Brain pericyte (primary cell): Measurements from ENCODE around the gene AP2S1.
"Not testable (repeated sequence)": the region's sequence is repeated elsewhere in the genome, so short reads cannot be mapped to it uniquely, and the experiment has no call there.

Experiments used
- DNase-seq: peaks from one replicate; pipeline ENCODE4 v3.0.0-alpha.2; 2012; ENCODE audit warnings: low read depth, low spot score

AP2S1 gene

GRCh38 chr19:46842791-46843190 is 7.9 kb downstream of the AP2S1 start:
- DNase-seq = no peak

GRCh38 chr19:46841458-46842083 is 9.1 kb downstream of the AP2S1 start:
- no peak for DNase-seq

GRCh38 chr19:46840498-46840942 is 10.1 kb downstream of the AP2S1 start:
- no peak for DNase-seq

DNA sequence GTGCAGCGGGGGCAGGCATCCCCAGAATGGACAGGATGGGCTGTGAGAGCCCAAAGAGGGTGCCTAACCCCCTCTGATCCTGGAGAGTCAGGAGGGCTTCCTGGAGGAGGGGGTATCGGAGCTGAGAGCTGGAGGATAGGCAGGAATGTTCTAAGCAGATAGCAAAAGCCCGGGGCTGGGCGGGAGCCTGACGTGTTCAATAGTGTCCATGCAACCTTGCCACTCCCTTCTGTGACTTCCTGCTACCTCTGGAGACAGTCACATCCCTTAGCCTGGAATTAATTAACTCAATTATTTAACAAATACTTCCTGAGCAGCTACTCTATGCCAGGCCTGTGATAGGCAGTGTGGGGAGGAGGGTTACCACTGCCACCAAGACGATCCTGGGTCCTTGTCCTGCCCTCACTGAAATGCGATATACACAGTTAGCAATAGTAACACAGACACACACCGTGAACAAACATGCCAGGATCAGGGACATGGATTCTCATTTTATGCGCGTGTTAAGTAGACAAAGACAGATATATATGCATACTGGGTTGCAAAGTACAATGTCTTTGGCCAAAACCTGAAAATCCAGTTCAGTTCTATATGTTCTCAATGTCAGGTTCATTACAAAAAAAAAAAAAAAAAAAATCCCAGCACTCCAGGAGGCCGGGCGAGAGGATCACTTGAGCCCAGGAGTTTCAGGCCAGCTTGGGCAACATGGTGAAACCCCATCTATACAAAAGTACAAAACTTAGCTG is 10.7 kb downstream of the AP2S1 start:
- DNase-seq = no peak

GRCh38 chr19:46838160-46838559 is 12.5 kb downstream of the AP2S1 start:
- DNase-seq = no peak

DNA sequence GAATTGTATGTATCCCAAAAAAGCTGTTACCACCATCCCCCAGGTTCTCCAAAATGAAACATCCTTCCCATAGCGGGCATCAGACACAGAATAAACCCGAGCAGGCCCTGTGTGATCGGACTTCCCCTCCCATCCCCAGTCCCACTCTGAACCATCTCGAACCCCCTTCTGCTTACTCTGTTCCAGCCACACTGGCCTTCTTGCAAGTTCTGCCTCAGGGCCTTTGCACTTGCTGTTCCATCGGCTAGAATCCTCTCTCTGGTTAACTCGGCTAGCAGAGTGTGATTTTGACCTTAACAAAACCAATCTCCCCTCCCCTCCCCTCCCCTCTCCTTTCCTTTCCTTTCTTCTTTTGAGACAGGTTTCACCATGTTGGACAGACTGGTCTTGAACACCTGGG is 15.7 kb downstream of the AP2S1 start:
- DNase-seq = no peak

- DNase-seq = no peak
Observed at GRCh38 chr19:46834121-46834520, 16.5 kb downstream of the AP2S1 start.

DNA sequence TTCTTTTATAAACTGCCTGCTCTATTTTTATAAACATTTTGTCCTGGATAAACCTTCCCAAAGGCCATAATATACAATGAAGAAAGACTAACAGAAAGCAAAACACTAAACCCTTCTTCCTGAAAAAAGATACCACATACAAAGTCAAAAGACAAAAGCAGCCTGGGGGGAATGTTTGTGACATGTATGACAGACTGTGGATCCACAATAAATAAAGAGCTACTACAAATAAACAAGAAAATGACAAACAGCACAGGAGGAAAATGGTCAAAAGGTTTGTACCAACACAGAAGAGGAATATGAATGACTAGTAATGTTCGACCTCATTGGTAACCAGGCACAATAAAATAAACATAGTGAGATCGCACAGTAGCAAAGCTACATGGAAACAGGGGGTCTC is 19.8 kb downstream of the AP2S1 start:
- no peak for DNase-seq

DNA sequence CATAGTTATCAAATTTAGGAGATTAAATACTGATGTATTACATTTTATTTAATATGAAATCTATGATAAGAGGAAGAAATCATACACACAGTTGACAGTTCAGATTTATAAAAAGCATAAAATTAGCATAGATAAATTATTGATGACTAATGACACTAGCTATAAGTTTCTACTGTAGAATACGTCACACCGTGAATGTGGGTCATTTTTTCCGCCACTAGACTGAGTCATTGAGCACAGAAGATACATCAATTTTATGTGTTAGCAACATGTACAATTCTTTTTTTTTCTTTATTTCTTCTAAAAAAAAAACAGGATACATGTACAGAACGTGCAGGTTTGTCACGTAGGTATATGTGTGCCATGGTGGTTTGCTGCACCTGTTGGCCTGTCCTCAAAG is 22.2 kb downstream of the AP2S1 start:
- DNase-seq = no peak

GRCh38 chr19:46825731-46826055 is 25.0 kb downstream of the AP2S1 start:
- DNase-seq = no peak

DNA sequence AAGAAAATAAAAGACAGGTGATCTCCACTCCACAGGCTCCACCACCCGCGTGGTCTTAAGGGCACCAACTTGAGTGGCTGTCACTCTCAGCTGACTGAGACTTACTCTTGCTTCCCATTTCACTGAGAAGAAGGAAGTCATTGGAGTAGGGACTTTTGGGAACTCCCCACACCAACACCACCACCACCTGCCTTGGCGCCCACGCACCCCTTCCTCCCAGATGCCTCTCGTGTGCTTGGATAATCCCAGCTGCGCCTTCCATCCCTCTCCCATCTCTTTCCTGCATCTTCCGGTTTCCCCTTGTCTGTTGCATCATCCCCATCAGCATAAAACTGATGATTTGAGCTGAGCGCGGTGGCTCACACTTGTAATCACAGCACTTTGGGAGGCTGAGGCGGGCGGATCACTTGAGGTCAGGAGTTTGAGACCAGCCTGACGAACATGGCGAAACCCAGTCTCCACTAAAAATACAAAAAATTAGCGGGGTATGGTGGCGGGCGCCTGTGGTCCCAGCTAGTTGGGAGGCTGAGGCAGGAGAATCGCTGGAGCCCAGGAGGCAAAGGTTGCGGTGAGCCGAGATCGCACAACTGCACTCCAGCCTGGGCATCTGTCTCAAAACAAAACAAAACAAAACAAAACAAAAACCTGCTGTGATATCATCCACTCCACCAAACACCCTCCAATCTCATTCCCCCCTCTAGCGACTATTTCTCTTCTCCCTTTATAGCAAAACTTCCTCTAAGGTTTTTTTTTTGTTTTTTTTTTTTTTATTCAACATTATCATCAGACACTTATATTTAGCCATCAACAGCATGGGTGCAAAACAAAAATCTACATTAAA is 25.5 kb downstream of the AP2S1 start:
- DNase-seq = no peak

GRCh38 chr19:46823049-46823448 is 27.6 kb downstream of the AP2S1 start:
- DNase-seq = no peak

GRCh38 chr19:46822410-46822787 is 28.2 kb downstream of the AP2S1 start:
- DNase-seq = not testable (repeated sequence)

- DNase-seq = no peak
Observed at GRCh38 chr19:46821512-46822409, 28.9 kb downstream of the AP2S1 start.

GRCh38 chr19:46818812-46819211 is 31.8 kb downstream of the AP2S1 start:
- no peak for DNase-seq

GRCh38 chr19:46815833-46816627 is 34.6 kb downstream of the AP2S1 start:
- DNase-seq = no peak

DNA sequence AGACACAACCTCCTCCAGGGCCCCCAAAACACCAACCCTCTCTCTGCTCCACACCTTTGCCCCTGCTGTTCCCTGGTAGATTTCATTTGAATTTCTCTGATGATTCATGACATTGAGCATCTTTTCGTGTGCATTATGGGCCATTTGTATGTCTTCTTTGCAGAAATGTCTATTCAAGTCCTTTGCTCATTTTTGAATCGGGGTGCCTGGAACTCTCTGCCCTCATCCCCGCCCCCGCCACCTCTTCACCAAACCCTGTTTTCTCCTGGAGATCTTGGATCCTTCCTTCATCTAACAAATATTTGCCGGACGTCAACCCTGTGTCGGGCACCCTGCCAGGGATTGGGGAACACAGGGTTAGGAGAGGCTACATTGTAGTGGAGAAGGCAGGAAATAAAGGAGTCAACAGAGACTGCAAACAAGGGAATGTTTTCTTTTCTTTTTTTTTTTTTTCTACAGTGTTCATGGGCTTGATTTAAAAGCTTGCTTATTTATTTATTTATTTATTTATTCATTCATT is 36.7 kb downstream of the AP2S1 start:
- DNase-seq = peak; percentile 47

- no peak for DNase-seq
Observed at GRCh38 chr19:46812977-46813838, 37.4 kb downstream of the AP2S1 start.

DNA sequence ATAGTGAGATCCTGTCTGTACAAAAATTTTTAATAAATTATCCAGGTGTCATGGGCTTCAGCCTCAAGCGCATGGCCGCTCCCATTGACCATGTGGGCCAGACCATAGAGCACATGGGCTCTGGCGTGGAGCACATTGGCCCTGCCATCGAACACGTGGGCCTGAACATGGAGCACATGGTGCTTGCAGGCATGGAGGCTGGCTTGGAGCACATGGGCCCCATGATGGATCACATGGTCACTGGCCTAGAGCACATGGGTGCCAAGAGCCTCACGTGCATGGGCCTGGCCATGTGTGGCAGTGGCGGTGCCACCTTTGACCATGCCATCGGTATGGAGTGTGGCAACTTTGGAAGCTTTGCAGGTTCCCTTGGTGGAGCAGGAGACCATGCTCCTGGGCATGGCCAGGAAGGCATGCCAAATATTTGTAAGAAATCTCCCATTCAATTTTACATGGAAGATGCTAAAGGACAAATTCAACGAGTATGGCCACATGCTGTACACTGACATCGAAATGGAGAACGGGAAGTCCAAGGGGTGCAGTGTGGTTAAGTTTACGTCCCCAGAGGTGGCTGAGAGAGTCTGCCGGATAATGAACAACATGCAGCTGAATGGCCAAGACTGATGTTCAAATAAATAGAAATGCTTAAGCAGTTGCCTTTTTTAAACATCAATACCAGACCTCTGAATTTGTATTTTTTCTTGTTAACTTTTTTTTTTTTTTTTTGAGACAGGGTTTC is 40.9 kb downstream of the AP2S1 start:
- no peak for DNase-seq
